ENCODE measurements around the gene LCE1A.

The LCE1A gene

GRCh38 chr1:152827173-152827572 lies at the start of gene LCE1A:
Gene LCE1A (plus strand): TSS chr1:152827473. CDS start chr1:152827473, 0 bp downstream.
- DNase-seq: no peak

- peak; percentile 2 for DNase-seq
Observed at GRCh38 chr1:152777510-152778137, 49.6 kb upstream of the LCE1A start.

- no peak for DNase-seq
Observed at GRCh38 chr1:152783095-152783494, 44.2 kb upstream of the LCE1A start.

- peak; percentile 15 for DNase-seq
Observed at GRCh38 chr1:152786077-152786476, 41.2 kb upstream of the LCE1A start, which contains the start of gene LCE1E. Gene LCE1E (plus strand): TSS chr1:152786257. CDS start chr1:152787300, 1,043 bp downstream.

GRCh38 chr1:152795686-152796085 lies 31.6 kb upstream of the LCE1A start:
- no peak for DNase-seq

GRCh38 chr1:152796421-152796820 lies 30.9 kb upstream of the LCE1A start, which contains the start of gene LCE1D:
Gene LCE1D (plus strand): TSS chr1:152796721. CDS start chr1:152797795, 1,074 bp downstream.
- no peak for DNase-seq

- no peak for DNase-seq
Observed at GRCh38 chr1:152801333-152801732, 25.9 kb upstream of the LCE1A start.

- DNase-seq: no peak
Observed at GRCh38 chr1:152806576-152806975, 20.7 kb upstream of the LCE1A start, which contains the start of gene LCE1C. Gene LCE1C (minus strand): TSS chr1:152806651. CDS start chr1:152805478, 1,173 bp downstream.

GRCh38 chr1:152811050-152811449 lies 16.2 kb upstream of the LCE1A start:
- no peak for DNase-seq

- DNase-seq: no peak
Observed at GRCh38 chr1:152811671-152812070, 15.6 kb upstream of the LCE1A start, which contains the start of gene LCE1B. Gene LCE1B (plus strand): TSS chr1:152811971. CDS start chr1:152812447, 476 bp downstream.

- no peak for DNase-seq
Observed at GRCh38 chr1:152817309-152817708, 10.0 kb upstream of the LCE1A start.

GRCh38 chr1:152823294-152823693 lies 4.0 kb upstream of the LCE1A start:
- DNase-seq: no peak

GRCh38 chr1:152824964-152825363 lies 2.3 kb upstream of the LCE1A start:
- DNase-seq: no peak

GRCh38 chr1:152836870-152837269 lies 9.6 kb downstream of the LCE1A start:
- DNase-seq: no peak

GRCh38 chr1:152842556-152842955 lies 15.3 kb downstream of the LCE1A start, which contains the start of gene LCE6A:
Gene LCE6A (plus strand): TSS chr1:152842856. CDS start chr1:152843521, 665 bp downstream.
- no peak for DNase-seq

- DNase-seq: no peak
Observed at GRCh38 chr1:152855661-152856060, 28.4 kb downstream of the LCE1A start.

- no peak for DNase-seq
Observed at GRCh38 chr1:152858062-152858461, 30.8 kb downstream of the LCE1A start.

GRCh38 chr1:152859696-152860095 lies 32.4 kb downstream of the LCE1A start, which contains the start of gene LCE7A:
Gene LCE7A (plus strand): TSS chr1:152859996. CDS start chr1:152860698, 702 bp downstream.
- DNase-seq: no peak

GRCh38 chr1:152860129-152860528 lies 32.9 kb downstream of the LCE1A start:
- no peak for DNase-seq

GRCh38 chr1:152861374-152861773 lies 34.1 kb downstream of the LCE1A start:
- no peak for DNase-seq

GRCh38 chr1:152864443-152864842 lies 37.2 kb downstream of the LCE1A start:
- DNase-seq: no peak

- no peak for DNase-seq
Observed at GRCh38 chr1:152866321-152866720, 39.0 kb downstream of the LCE1A start.

GRCh38 chr1:152869808-152870419 lies 42.6 kb downstream of the LCE1A start:
- DNase-seq: peak; percentile 61
